IMR-90 (cell line): ENCODE measurements around the gene HYCC2. TPM values are rescaled to one million over a fixed set of nuclear protein-coding genes. Genes with fewer than 3 reads are reported as not detected.

Experiments used
- ATAC-seq: fragments of 200-7000 bp; cut with Tn5 transposase; 2 replicates; pipeline ENCODE4 v1.9.1; 2020; ENCODE audit warnings: low read depth, mild to moderate bottlenecking, moderate library complexity
- BruUV-seq: library from RNA; stranded (reverse); fragments of 400-500 nt; replicated peaks from 2 replicates; lab custom pipeline; 2021; lab: Mats Ljungman, UMichigan
- CTCF ChIA-PET: fragments of 300-600 bp; formaldehyde crosslinking; extraction: SDS; loops from one replicate; lab custom pipeline; 2021; ENCODE audit warnings: antibody characterized with exemption; lab: Yijun Ruan, JAX
- POLR2A ChIA-PET: fragments of 300-600 bp; sonication (Branson Sonifier 250); formaldehyde crosslinking; loops from one replicate; lab custom pipeline; 2022; ENCODE audit warnings: antibody characterized with exemption; ENCODE audit not compliant: unreplicated experiment; lab: Charles Lee
- DNase-seq: peaks from one replicate; pipeline ENCODE4 v3.0.0; 2013
- H2AFZ ChIP-seq: replicated peaks from 2 replicates; pipeline ENCODE3; 2013; ENCODE audit warnings: low read length, mild to moderate bottlenecking; ENCODE audit not compliant: poor library complexity
- H2AK5ac ChIP-seq: 2 replicates; pipeline ENCODE4 v1.6.1; 2013; ENCODE audit warnings: low read depth, low read length, inconsistent platforms
- H2AK9ac ChIP-seq: replicated peaks from 2 replicates; pipeline ENCODE3; 2013; ENCODE audit warnings: mild to moderate bottlenecking, low read depth, low read length, moderate library complexity; ENCODE audit not compliant: poor library complexity
- H2BK120ac ChIP-seq: 2 replicates; pipeline ENCODE4 v1.6.1; 2013; ENCODE audit warnings: low read depth, low read length, inconsistent platforms
- H2BK15ac ChIP-seq: 3 replicates; pipeline ENCODE4 v1.6.1; 2013; ENCODE audit warnings: low read depth, low read length, inconsistent platforms
- H2BK20ac ChIP-seq: 2 replicates; pipeline ENCODE4 v1.6.1; 2013; ENCODE audit warnings: low read depth, mild to moderate bottlenecking, inconsistent platforms, low read length, moderate library complexity
- H2BK5ac ChIP-seq: 2 replicates; pipeline ENCODE4 v1.6.1; 2013; ENCODE audit warnings: mild to moderate bottlenecking, low read depth, low read length, inconsistent platforms; ENCODE audit not compliant: poor library complexity, severe bottlenecking
- H3K14ac ChIP-seq: replicated peaks from 2 replicates; pipeline ENCODE4 v1.6.1; 2013; ENCODE audit warnings: low read depth, low read length, inconsistent platforms
- H3K18ac ChIP-seq: 2 replicates; pipeline ENCODE4 v1.6.1; 2013; ENCODE audit warnings: low read depth, low read length, control low read depth
- H3K23ac ChIP-seq: 2 replicates; pipeline ENCODE4 v1.6.1; 2013; ENCODE audit warnings: low read depth, low read length, inconsistent platforms
- H3K27ac ChIP-seq: 2 replicates; pipeline ENCODE4 v1.5.1; 2013; ENCODE audit warnings: mild to moderate bottlenecking, control low read depth, low read length; ENCODE audit not compliant: insufficient read depth
- H3K27me3 ChIP-seq: 2 replicates; pipeline ENCODE4 v1.6.1; 2013; ENCODE audit warnings: low read length; ENCODE audit not compliant: control insufficient read depth, insufficient read depth
- H3K36me3 ChIP-seq: 2 replicates; pipeline ENCODE4 v1.6.1; 2013; ENCODE audit warnings: low read length, mixed read lengths; ENCODE audit not compliant: control insufficient read depth, insufficient read depth
- H3K4ac ChIP-seq: 2 replicates; pipeline ENCODE4 v1.6.1; 2013; ENCODE audit warnings: low read depth, low read length, inconsistent platforms
- H3K4me1 ChIP-seq: 2 replicates; pipeline ENCODE4 v1.6.1; 2013; ENCODE audit warnings: low read length, mixed read lengths; ENCODE audit not compliant: control insufficient read depth, insufficient read depth
- H3K4me2 ChIP-seq: 2 replicates; pipeline ENCODE4 v1.6.1; 2013; ENCODE audit warnings: low read depth, mild to moderate bottlenecking, control low read depth, low read length, moderate library complexity
- H3K4me3 ChIP-seq: 2 replicates; pipeline ENCODE4 v1.5.1; 2013; ENCODE audit warnings: low read depth, mild to moderate bottlenecking, control low read depth, low read length, moderate library complexity; ENCODE audit not compliant: insufficient read depth
- H3K56ac ChIP-seq: 2 replicates; pipeline ENCODE4 v1.6.1; 2013; ENCODE audit warnings: low read length, inconsistent platforms; ENCODE audit not compliant: insufficient read depth; ENCODE audit errors: extremely low read depth
- H3K79me1 ChIP-seq, 2 experiments: 2 replicates each; pipeline ENCODE4 v1.6.1; 2013; ENCODE audit warnings: low read length in 2 of 2, inconsistent platforms in 1 of 2, low read depth in 1 of 2
- H3K9ac ChIP-seq: 2 replicates; pipeline ENCODE4 v1.6.1; 2013; ENCODE audit warnings: low read depth, low read length, control low read depth
- H3K9me1 ChIP-seq: 2 replicates; pipeline ENCODE4 v1.6.1; 2013; ENCODE audit warnings: low read length, inconsistent platforms; ENCODE audit not compliant: insufficient read depth
- H3K9me3 ChIP-seq: 2 replicates; pipeline ENCODE4 v1.6.1; 2013; ENCODE audit warnings: low read length; ENCODE audit not compliant: control insufficient read depth, insufficient read depth
- H4K20me1 ChIP-seq: 2 replicates; pipeline ENCODE4 v1.6.1; 2013; ENCODE audit warnings: low read length, inconsistent platforms; ENCODE audit not compliant: insufficient read depth
- H4K5ac ChIP-seq: 2 replicates; pipeline ENCODE4 v1.6.1; 2013; ENCODE audit warnings: mild to moderate bottlenecking, low read depth, low read length, control low read depth
- H4K8ac ChIP-seq, 2 experiments: 2 replicates each; pipeline ENCODE4 v1.6.1; 2013; ENCODE audit warnings: low read depth in 2 of 2, low read length in 2 of 2, control low read depth in 1 of 2, inconsistent platforms in 1 of 2
- H4K91ac ChIP-seq: 2 replicates; pipeline ENCODE4 v1.6.1; 2013; ENCODE audit warnings: low read depth, low read length, inconsistent platforms; ENCODE audit not compliant: insufficient read depth
- FOS ChIP-seq: fragments of 150-350 bp; IDR thresholded peaks from 2 replicates; pipeline ENCODE4 v1.6.1; 2016; ENCODE audit warnings: low read depth, low read length
- MAZ ChIP-seq: IDR thresholded peaks from 2 replicates; pipeline ENCODE4 v1.6.1; 2012; ENCODE audit warnings: low read depth, mild to moderate bottlenecking, low read length, improper control_type of control experiment, moderate library complexity, borderline replicate concordance
- NFE2L2 ChIP-seq: fragments of 150-350 bp; IDR thresholded peaks from 2 replicates; pipeline ENCODE4 v1.6.1; 2016; ENCODE audit warnings: low read depth, mild to moderate bottlenecking, low read length
- RCOR1 ChIP-seq: IDR thresholded peaks from 2 replicates; pipeline ENCODE4 v1.6.1; 2012; ENCODE audit warnings: mild to moderate bottlenecking, low read length, improper control_type of control experiment; ENCODE audit not compliant: insufficient replicate concordance
- WGBS, 2 experiments: methylation state at CpG; one replicate each; pipeline versions ENCODE4 v1.1.5 to v1.1.7; 2013; ENCODE audit warnings: missing lambda C conversion rate in 2 of 2; ENCODE audit not compliant: insufficient read length in 1 of 2; ENCODE audit errors: extremely low coverage in 2 of 2; 5-methylcytosine and 5-hydroxymethylcytosine counted together
- dilution Hi-C: fragments of 300-500 bp; cut with HindIII; formaldehyde crosslinking; loops from one replicate; pipeline ENCODE4 v1.14.3; 2018; ENCODE audit warnings: low sequenced_read_pairs; ENCODE audit not compliant: unreplicated experiment
- in situ Hi-C: fragments of 300-500 bp; cut with MboI; formaldehyde crosslinking; loops from 3 replicates; pipeline ENCODE4 v1.14.3; 2019; ENCODE audit warnings: low sequenced_read_pairs, inconsistent platforms, mixed read lengths
- intact Hi-C: fragments of 100-400 bp; cut with micrococcal nuclease; formaldehyde crosslinking; loops from 2 replicates; pipeline ENCODE4 v1.10.0; 2022
- polyA plus RNA-seq, 3 experiments: library from polyadenylated mRNA; depleted of rRNA; stranded (reverse); fragments of >200 nt; gene quantifications; 2 replicates each; pipeline ENCODE4 v1.2.3, GENCODE V29; 2012; ENCODE audit warnings: low replicate concordance in 1 of 3
- total RNA-seq: library from RNA; depleted of rRNA; stranded (reverse); fragments of >200 nt; gene quantifications from 2 replicates; pipeline ENCODE4 v1.2.3, GENCODE V29; 2012

HYCC2 gene
- total and polyA plus RNA-seq, 2 of the 4 experiments (the other 2 are of a cell fraction) = 2.2 to 9.1 TPM

GRCh38 chr2:201049455-201049854, 22.0 kb downstream of the HYCC2 start:
- POLR2A ChIA-PET = no interaction called here
- dilution Hi-C loops = no loop called here

More at GRCh38 chr2:201049455-201049854, 22.0 kb downstream of the HYCC2 start:
- no peak overlapping the region for H2AFZ ChIP-seq
- no peak overlapping the region for H2BK120ac ChIP-seq
- H2BK5ac ChIP-seq = no peak overlapping the region
- H2BK20ac ChIP-seq = no peak overlapping the region
- peaks cover 23 to 53% of the 10 kb centered on the region in 2 experiments for H3K79me1 ChIP-seq
- peaks cover 3% of the 10 kb centered on the region; the same call in 1 of the 2 replicates for H4K20me1 ChIP-seq
- H4K91ac ChIP-seq = no peak overlapping the region
- H4K8ac ChIP-seq = no peak overlapping the region
- H2AK9ac ChIP-seq = no peak overlapping the region
- H3K56ac ChIP-seq = no peak overlapping the region
- no peak overlapping the region for H3K27ac ChIP-seq
- H3K9me3 ChIP-seq = no peaks in the 10 kb centered on the region
- intact Hi-C loops = no loop called here
- H2AK5ac ChIP-seq = no peak overlapping the region
- in situ Hi-C loops = no loop called here
- H3K14ac ChIP-seq = no peak overlapping the region
- 80% methylated on average over 1 of the region's 11 CpGs; no CpG with 5 or more reads in 1 of the 2 experiments for WGBS, 2 experiments
- H3K9me1 ChIP-seq = peaks cover 3% of the 10 kb centered on the region; the same call in 1 of the 2 replicates
- H3K4me3 ChIP-seq = no peak overlapping the region
- no peak overlapping the region for H3K23ac ChIP-seq
- no peak overlapping the region for H3K18ac ChIP-seq
- H3K4ac ChIP-seq = no peak overlapping the region
- H2BK15ac ChIP-seq = no peak overlapping the region
- ATAC-seq (no peak), DNase-seq (no peak)
- peaks cover 6% of the 10 kb centered on the region for H3K36me3 ChIP-seq
- no peak for TF ChIP-seq MAZ
- no peak for TF ChIP-seq RCOR1
- no peak for TF ChIP-seq FOS
- no peak for TF ChIP-seq NFE2L2
- H3K4me2 ChIP-seq = no peak overlapping the region
- CTCF ChIA-PET = no interaction called here
- BruUV-seq = no TSS peak
- no peak overlapping the region for H4K5ac ChIP-seq
- no peak overlapping the region for H3K9ac ChIP-seq
- H3K27me3 ChIP-seq = no peaks in the 10 kb centered on the region
- H3K4me1 ChIP-seq = no peaks in the 10 kb centered on the region
